Heart left ventricle (tissue), 13 donors: ENCODE results near the gene ATXN7L1.

Source experiments
- POLR2A ChIP-seq, 2 donors: fragments of 450-650 bp; IDR thresholded peaks; one replicate each; pipeline ENCODE4 v1.6.1; 2017; ENCODE audit warnings: antibody characterized with exemption in 2 of 2, mild to moderate bottlenecking in 2 of 2, moderate library complexity in 2 of 2
- TF ChIP-seq, protein P1 (sequence below), 12 donors: fragments of 200-600 bp; sonication (generic) in 4 of 12; IDR thresholded peaks; one replicate each; pipeline versions ENCODE4 v1.5.0 to v1.8.0; 2018 to 2022; ENCODE audit warnings: antibody characterized with exemption in 12 of 12, mild to moderate bottlenecking in 5 of 12
- donor health status: ischemic (EF 13 %, LVEDD 7.1; RV severe dilation, severe dysfunction).
- donor health status: DM: no; HTN: yes; CAD: no.
- donor health status: DM: no; HTN: no; CAD: no.
- donor health status: ischemic (EF 25% LVEDD 6.9; RV normal size, moderate dysfunction).
- donor health status: ischemic (EF 25% LVEDD 5.7; RV mildly dilated, moderate dysfunction).
- donor health status: ischemic (EF 35%, LVEDD 5.7; RV mildly dilated, moderate dysfunction).
- donor health status: nonischemic (EF 11% LVEDD 7.7; RV severe dilation, severe dysfunction).
- donor health status: DM: yes; HTN: yes; CAD: no.
- donor health status: PGD.
- donor health status: ischemic (EF 29% LVEDD 5.4; RV normal size, mild dysfunction).
- donor health status: nonischemic (EF 23%, LVEDD 6.1; RV moderate dilation, normal function).

DNA sequence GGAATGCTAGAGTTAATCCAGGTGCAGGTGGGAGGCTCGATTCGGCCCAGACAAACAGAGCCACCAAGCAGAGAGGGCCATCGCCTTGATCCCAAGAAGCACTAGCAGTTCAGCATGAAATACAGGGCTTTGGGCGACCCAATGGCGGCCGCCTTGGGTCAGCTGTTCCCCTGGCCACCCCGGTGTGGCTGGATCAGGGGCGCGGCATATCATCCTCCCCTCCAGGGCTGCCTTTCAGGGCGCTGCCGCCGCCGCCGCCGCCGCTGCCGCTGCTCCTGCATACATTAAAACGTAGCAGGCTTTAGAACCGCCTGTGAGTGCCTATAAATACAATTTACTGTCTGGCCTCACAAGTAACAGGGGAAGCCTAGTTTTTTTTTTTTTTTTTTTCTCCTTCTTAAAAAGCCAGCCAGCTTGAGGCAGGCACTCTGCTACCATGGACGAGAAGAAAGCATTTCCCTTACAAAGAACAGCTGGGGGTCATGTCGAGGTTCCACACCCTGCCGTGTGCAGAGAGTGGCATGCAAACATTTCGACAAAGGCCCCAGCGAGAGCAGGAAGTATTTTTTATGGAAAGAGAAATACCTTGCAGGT lies 237.4 kb downstream of the ATXN7L1 start:
- TF ChIP-seq, protein P1, sequence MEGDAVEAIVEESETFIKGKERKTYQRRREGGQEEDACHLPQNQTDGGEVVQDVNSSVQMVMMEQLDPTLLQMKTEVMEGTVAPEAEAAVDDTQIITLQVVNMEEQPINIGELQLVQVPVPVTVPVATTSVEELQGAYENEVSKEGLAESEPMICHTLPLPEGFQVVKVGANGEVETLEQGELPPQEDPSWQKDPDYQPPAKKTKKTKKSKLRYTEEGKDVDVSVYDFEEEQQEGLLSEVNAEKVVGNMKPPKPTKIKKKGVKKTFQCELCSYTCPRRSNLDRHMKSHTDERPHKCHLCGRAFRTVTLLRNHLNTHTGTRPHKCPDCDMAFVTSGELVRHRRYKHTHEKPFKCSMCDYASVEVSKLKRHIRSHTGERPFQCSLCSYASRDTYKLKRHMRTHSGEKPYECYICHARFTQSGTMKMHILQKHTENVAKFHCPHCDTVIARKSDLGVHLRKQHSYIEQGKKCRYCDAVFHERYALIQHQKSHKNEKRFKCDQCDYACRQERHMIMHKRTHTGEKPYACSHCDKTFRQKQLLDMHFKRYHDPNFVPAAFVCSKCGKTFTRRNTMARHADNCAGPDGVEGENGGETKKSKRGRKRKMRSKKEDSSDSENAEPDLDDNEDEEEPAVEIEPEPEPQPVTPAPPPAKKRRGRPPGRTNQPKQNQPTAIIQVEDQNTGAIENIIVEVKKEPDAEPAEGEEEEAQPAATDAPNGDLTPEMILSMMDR (IDR thresholded peaks at IDR 0.05) = no peak
- no peak for TF ChIP-seq POLR2A (IDR thresholded peaks at IDR 0.05)
